ENCODE data around the gene ZNF239. TPM values are rescaled to one million over a fixed set of nuclear protein-coding genes. Genes with fewer than 3 reads are reported as not detected.
A peak's percentile ranks its signal among the peaks of the same experiment; 100 is the strongest.
"Not testable (repeated sequence)": the region's sequence is repeated elsewhere in the genome, so short reads cannot be mapped to it uniquely, and the experiment has no call there.

ZNF239 gene
- 2.2 TPM for total RNA-seq
- long read RNA-seq, partial matches to known transcripts: 0 of 4 reads
- long read RNA-seq, other reads (novel, unspliced or antisense): 1 of 4 reads

DNA sequence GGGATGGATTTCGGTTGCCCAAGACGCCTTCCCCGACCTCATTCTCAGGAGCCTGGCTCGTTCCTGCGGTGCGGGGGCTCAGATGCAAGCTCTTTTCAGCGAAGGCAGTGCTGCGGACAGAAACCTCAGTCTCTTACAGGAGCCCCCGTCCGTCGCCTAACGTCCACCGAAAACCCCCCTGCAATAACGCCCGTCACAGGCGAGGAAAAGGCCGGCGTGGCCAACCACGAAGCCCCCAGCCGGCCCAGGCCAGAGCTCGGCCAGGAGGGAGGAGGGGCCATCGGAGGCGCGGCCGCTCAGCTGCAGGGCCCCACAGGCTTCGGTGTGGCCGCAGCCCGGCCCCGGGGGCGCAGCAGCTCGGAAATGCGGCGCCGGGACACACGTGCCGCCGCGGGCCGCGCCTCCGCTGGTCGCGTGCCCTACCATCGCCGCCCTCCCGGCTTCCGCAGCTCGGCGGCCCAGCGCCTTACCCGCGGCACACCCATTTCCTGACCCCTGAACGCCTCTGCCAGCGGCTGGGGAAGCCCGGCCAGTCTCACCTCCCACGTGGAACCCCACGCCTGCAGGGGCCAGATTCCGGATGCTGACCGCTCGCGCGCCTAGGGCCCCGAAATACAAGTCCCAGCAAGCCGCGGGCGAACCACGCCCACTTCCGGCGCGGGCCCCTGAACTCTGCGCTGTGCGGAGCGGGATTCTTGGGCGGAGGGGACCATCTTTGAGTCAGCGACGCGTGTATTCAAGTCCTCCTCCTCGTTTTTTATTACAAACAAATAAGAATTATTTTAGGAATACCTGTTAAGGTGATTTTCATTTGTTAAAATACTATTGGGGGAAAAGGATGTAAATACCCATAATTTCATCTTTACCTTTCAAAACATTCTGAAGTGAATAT is at the start of gene ZNF239:
Gene ZNF239 (minus strand): TSS at position 616 of the 892 bp plus-strand sequence. CDS start 16,537 bp downstream, outside the sequence.
- DNase-seq: peak; percentile 95
- intact Hi-C loops (cut with micrococcal nuclease): no loop called here
- peak; percentile 99 for ATAC-seq

DNA sequence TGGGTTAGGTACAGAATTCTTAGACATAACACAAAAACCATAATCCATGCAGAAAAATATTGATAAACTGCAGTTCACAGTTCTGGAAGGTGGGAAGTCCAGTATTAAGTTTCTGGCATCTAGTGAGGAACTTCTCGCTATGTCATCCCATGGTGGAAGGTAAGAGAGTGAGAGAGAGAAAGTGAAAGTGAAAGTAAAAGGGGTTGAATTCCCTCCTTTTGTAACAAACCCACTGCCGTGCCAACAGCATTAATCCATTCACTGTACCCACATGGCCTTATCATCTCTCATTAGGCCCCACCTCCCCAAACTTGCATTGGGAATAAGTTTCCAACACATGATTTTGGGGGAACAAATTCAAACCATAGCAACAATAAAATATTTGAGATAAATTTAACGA is 48.9 kb upstream of the ZNF239 start:
- DNase-seq (no peak), ATAC-seq (no peak)
- intact Hi-C loops (cut with micrococcal nuclease): no loop called here

DNA sequence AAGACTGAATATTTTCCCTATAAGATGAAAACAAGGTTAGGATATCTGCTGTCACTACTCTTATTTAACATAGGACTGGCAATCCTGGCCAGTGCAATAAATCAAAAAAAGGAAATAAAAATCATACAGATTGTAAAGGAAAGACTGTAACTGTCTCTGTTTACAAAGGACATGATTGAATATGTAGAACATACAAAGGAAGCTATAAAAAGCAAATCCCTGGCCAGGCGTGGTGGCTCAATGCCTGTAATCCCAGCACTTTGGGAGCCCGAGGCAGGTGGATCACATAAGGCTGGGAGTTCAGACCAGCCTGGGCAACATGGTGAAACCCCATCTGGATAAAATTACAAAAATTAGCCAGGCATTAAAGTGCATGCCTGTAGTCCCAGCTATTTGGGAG is 47.6 kb upstream of the ZNF239 start:
- DNase-seq (no peak), ATAC-seq (no peak)
- intact Hi-C loops (cut with micrococcal nuclease): no loop called here

DNA sequence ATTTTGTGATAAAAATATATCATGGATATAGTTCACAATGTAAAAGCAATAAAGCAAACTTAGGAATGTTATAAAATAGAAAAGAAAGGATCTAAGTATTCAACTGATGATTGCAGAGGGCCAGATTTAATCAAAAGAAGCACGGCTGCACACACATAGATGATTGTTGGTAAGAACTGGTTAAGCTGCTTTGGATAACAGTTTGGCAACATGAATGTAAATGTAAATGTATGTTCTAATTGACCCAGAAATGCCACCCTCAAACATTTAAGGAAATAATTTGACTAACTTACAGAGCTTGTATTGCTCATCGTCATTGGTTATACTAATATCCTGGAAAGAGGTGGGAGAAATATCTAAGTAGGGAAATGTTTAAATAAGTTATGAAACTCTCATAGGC is 45.0 kb upstream of the ZNF239 start:
- intact Hi-C loops (cut with micrococcal nuclease): no loop called here
- ATAC-seq (no peak), DNase-seq (no peak)

DNA sequence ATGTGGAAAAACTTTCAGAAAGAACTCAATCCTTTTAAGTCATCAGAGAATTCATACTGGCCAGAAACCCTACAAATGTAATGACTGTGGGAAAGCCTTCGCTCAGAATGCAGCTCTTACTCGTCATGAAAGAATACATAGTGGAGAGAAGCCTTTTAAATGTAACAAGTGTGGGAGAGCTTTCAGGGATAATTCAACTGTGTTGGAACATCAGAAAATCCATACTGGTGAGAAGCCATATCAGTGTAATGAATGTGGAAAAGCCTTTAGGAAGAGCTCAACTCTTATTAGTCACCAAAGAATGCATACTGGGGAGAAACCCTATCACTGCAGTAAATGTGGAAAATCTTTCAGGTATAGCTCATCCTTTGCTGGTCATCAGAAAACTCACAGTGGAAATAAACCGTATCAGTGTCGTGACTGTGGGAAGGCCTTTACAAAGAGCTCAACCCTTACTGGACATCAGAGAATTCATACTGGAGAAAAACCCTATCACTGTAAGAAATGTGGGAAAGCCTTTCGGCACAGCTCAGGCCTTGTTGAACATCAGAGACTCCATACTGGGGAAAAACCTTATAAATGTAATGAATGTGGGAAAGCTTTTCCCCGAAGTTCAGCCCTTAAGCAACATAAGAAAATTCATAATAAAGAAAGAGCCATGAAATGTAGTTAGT is 42.4 kb upstream of the ZNF239 start:
- intact Hi-C loops (cut with micrococcal nuclease): no loop called here
- ATAC-seq (no peak), DNase-seq (no peak)

DNA sequence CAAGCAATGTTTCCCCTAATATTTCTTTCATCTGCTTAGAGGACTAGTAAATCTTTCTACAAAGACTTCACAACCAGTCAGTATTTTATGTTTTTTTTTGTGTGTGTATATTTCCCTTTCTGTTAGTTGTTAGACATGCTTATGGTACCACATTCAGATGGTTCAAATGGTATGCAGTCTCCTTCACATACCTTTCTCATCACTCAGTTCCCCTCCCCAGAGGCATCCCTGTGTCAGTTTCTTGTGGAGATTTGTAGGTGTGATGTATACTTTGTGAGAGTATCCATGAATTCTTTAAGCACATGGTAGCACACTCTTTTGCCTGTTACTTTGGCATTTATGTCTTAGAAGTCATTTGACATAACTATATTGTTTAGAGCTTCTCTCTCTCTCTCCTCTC is 36.2 kb upstream of the ZNF239 start:
- no peak for DNase-seq
- ATAC-seq: no peak
- intact Hi-C loops (cut with micrococcal nuclease): no loop called here

DNA sequence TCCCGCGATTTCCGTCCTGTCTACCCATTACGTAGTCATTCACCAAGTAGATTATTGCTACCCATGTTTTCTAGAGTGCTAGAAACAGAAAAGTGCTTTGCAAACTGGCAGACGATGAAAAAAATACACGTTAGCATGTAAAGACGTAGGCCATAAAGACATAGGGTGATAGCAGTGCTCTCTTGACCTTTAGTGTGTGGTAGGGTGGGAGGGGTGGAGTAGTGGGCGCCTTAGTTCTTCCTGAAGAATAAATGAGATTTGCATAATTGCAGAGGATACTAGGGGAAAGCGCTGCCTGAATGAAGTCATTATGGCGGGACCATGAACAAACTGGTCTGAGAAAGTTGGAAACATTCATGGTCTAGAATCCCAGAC is 32.8 kb upstream of the ZNF239 start:
- intact Hi-C loops (cut with micrococcal nuclease): no loop called here
- no peak for ATAC-seq
- no peak for DNase-seq

DNA sequence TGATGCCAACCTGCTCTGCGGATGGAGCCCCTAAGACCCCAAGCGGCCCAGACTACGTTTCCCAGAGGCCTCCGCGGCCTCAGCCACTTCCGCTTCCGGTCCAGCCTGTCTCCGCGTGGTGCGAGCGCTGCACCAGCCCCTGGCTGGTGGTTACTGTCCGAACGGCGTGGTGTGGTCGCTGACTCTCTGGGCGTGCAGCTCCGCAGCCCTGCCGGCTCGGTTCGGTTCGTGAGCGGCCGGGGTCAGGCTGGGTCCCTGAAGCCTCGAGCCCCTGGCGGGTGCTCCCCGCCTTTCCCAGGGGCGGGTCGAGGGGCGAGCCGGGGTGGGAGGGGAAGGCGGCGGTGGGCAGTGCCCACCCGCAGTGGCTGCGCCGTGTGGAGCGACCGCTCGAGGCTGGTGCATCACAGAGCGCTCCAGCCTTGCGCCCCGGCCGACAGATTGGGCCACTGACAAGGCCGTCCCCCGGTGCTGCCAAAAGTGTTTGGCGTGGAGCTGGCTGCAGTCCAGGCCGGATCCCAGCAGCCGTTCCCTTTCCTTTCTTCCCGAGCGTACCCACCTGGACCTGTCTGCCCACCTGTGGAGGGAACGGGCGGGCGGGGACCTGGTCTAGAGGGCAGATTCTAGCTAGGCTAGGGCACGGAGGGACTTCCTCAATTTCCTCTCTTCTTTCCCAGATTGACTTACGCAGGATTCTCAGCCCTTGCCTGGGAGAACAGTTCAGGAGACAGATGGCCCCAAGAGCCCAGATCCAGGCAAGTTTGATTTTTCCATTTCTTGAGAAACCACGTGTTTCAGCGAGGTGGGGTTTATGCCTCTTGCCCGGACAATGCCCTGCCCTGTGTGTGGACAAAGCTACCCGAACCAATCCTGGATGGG is 32.1 kb upstream of the ZNF239 start, which contains the start of gene ZNF485:
Gene ZNF485 (plus strand): TSS at position 116 of the 876 bp plus-strand sequence. CDS start 613 bp downstream, at position 729.
- intact Hi-C loops (cut with micrococcal nuclease): no loop called here
- peak; percentile 86 for DNase-seq

DNA sequence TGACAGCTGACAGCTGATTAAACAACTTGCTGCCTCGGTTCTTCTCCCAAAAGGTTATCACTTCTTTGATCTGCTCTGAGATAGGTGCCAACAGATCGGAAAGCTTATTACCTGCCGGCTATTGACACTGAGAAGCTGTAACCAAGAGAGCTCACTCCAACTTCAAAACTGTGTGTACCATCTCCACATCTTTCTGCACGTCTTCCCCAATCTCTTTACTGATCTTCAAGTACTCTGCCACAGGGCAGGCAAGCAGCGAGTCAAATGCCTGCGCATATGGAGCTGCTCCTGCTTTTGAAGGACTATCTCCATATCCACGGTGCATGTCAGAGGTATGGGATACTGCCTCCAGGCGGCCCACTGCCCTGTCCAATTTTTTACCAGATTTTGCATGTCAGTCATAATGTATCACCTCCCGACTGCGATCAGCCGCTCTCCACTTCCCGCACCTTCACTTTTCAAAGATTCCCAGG is 31.5 kb upstream of the ZNF239 start:
- intact Hi-C loops (cut with micrococcal nuclease): no loop called here
- ATAC-seq (peak; percentile 48), DNase-seq (no peak)

More for the DNA sequence above, 32.1 kb upstream of the ZNF239 start, which contains the start of gene ZNF485:
- ATAC-seq: peak; percentile 98

DNA sequence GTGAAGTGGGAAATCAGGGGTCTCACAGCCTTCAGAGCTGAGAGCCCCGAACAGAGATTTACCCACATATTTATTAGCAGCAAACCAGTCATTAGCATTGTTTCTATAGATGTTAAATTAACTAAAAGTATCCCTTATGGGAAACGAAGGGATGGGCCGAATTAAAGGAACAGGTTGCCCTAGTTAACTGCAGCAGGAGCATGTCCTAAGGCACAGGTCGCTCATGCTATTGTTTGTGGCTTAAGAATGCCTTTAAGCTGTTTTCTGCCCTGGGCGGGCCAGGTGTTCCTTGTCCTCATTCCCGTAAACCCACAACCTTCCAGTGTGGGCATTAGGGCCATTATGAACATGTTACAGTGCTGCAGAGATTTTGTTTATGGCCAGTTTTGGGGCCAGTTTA is 27.2 kb upstream of the ZNF239 start:
- DNase-seq; intact Hi-C loops (cut with micrococcal nuclease); ATAC-seq: not testable (repeated sequence)

DNA sequence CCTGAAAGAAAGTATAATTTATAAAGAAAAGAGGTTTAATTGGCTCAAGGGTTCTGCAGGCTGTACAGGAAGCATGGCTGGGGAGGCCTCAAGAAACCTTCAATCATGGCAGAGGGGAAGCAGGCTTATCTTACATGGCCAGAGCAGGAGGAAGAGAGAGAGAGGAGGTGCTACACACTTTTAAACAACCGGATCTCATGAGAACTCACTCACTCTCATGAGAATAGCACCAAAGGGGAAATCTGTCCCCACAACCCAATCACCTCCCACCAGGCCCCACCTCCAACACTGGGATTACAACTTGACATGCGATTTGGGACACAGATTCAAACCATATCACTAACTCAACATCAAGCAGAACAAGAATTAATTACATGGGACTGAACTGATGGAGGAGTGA is 24.9 kb upstream of the ZNF239 start:
- ATAC-seq (no peak), DNase-seq (no peak)
- intact Hi-C loops (cut with micrococcal nuclease): no loop called here

DNA sequence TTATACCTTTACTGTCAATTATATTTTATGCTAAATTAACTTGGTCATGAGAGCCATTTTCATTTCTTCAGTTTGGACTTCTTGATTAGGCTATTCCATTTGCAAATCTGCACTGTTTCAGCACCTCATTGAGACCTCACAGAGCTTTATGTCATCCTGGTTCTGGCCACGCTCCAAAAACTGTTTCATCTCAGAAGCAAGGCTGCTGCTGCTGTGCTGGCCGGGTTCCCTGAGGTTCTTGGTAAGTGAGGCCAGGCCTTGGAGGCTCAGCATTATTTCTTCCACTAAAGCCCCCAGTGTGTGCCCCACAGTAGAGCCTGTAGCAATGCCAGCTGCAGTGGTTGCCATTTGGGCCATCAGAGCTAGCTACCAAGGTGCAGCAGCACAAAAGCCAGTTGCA is 24.0 kb upstream of the ZNF239 start:
- intact Hi-C loops (cut with micrococcal nuclease): no loop called here
- peak; percentile 46 for DNase-seq
- peak; percentile 75 for ATAC-seq

DNA sequence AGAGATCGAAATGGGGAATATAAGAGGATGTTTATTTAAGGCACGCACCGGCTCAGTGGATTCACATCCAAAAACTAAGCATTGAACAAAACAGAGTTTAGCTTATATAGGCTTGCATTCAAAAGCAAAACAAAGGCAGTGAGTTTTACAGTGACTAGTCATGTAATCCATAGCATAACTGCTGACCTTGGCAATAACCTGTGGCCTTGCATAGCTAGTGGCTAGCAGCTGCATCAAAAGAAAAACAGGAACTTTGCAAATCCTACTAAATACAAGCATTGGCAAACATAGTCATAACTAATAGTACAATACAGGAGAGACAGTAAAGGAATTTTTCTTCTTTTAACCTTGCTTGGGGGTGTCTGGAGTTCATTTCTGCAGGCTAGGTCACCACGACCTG is 22.1 kb upstream of the ZNF239 start:
- ATAC-seq: no peak
- intact Hi-C loops (cut with micrococcal nuclease): no loop called here
- no peak for DNase-seq

DNA sequence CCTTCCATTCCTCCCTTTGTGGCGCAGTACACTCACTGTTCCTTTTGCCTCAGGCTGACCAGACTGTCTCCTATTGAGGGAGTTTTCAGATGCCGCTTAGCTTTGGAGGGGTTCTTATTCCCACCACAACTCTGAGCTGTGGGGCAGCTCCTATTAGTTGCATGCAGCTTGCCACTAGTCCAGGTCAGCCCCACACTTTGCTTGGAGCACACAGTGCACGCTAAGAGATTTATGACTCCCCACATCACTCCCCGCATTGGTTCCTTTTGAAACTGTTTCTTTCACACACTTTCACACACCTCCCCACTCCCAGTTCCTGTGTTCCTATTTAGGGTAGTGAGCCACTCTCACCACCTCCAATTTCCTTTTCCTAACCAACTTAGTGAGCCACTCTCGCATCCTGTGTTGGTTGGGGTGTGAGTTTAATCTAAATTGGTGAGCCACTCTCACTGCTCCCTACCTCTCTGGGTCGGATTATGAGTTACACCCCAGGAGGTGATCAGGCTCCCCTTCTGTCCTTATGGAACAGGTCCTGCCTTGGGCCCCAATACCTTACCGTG is 21.4 kb upstream of the ZNF239 start:
- DNase-seq (no peak), ATAC-seq (no peak)
- intact Hi-C loops (cut with micrococcal nuclease): no loop called here

DNA sequence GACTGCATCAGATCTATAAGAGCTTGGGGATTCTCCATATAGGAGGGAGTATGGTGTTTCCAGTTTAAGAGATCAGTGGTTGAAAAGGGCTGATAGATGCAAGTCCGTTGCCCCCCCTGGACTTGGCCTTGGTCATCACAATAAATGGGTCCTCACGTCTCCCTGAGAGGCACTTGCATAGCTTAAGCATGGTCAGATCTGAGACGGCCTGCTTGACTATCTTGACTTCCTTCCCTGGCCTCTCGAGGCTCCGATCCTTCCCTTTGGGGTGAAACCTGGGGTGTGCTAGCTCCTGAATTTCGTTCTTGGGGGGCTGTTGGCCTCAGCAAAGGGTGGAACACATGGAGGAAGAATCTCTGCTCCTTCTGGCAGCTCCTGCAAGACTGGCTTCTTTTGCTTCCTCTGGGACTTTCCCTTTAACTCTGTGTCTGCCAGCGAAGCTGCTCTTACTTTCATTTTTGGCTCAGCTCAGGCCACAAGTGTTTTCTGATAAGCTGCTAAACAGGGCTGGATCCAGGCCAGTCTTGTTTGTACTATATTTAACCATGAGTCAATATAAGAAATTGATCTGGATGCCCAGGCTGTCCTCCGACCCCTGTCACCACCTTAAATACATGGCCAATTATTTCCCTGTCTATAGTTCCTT is 20.7 kb upstream of the ZNF239 start:
- intact Hi-C loops (cut with micrococcal nuclease): no loop called here
- peak; percentile 74 for ATAC-seq
- DNase-seq: no peak

DNA sequence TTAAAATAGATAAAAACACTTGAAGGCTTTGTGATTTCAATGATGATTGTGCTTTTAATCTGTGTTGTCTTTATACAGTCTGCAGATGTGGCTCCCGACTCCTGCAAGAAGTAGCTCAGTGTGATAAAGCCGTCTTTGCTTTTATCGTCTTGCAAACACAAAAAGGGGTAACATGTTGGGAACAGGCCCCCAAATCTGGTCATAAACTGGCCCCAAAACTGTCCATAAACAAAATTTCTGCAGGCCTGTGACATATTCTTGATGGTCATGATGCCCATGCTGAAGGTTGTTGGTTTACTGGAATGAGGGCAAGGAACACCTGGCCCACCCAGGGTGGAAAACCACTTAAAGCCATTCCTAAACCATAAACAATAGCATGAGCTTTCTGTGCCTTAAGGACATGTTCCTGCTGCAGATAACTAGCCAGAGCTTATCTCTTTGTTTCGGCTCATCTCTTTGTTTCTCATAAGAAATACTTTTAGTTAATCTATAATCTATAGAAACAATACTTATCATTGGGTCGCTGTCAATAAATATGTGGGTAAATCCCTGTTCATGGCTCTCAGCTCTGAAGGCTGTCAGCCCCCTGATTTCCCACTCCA is 17.0 kb upstream of the ZNF239 start:
- intact Hi-C loops (cut with micrococcal nuclease): no loop called here
- ATAC-seq: no peak
- DNase-seq: no peak

DNA sequence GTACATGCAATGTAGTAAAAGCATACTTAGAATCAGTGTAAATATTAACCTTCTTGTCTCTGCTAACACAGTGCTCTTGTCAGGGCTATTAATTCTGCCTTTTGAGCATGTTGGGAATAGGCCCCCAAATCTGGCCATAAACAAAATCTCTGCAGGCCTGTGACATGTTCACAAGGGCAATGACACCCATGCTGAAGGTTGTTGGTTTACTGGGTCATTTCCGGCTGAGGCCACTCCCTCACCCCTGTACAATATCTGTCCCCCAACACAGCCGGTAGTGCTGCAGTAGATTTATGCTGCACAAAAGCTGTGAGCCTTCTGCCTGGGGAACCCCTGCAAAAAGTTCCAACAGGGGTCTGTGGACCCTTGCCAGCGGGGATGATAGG is 12.3 kb upstream of the ZNF239 start:
- intact Hi-C loops (cut with micrococcal nuclease); ATAC-seq; DNase-seq: not testable (repeated sequence)

Data from left ventricle myocardium superior (tissue), 1 donor.